ENCODE results near the gene TTC23L.
"Not testable (repeated sequence)": the region's sequence is repeated elsewhere in the genome, so short reads cannot be mapped to it uniquely, and the experiment has no call there.

TTC23L gene

GRCh38 chr5:34838785-34839714 is at the start of gene TTC23L:
Gene TTC23L, plus strand, starts transcription at chr5:34839164. Its CDS starts 1,508 bp downstream, at chr5:34840672.
- DNase-seq = peak; percentile 88

- DNase-seq = no peak
Observed at GRCh38 chr5:34789639-34790038, 49.3 kb upstream of the TTC23L start.

- DNase-seq = no peak
Observed at GRCh38 chr5:34790069-34790468, 48.9 kb upstream of the TTC23L start.

- no peak for DNase-seq
Observed at GRCh38 chr5:34791761-34792244, 47.2 kb upstream of the TTC23L start.

- DNase-seq = no peak
Observed at GRCh38 chr5:34802834-34803563, 36.0 kb upstream of the TTC23L start.

GRCh38 chr5:34803974-34804732 is 34.8 kb upstream of the TTC23L start:
- DNase-seq = no peak

GRCh38 chr5:34804913-34805312 is 34.1 kb upstream of the TTC23L start:
- no peak for DNase-seq

- no peak for DNase-seq
Observed at GRCh38 chr5:34806532-34806931, 32.4 kb upstream of the TTC23L start.

GRCh38 chr5:34811706-34812105 is 27.3 kb upstream of the TTC23L start:
- DNase-seq = no peak

GRCh38 chr5:34813509-34813908 is 25.5 kb upstream of the TTC23L start:
- no peak for DNase-seq

GRCh38 chr5:34817558-34818351 is 21.2 kb upstream of the TTC23L start:
- DNase-seq = no peak

- no peak for DNase-seq
Observed at GRCh38 chr5:34818717-34819116, 20.2 kb upstream of the TTC23L start.

GRCh38 chr5:34820593-34820992 is 18.4 kb upstream of the TTC23L start:
- no peak for DNase-seq

GRCh38 chr5:34822956-34823715 is 15.8 kb upstream of the TTC23L start:
- no peak for DNase-seq

GRCh38 chr5:34826347-34826746 is 12.6 kb upstream of the TTC23L start:
- no peak for DNase-seq

GRCh38 chr5:34827588-34828506 is 11.1 kb upstream of the TTC23L start:
- DNase-seq = no peak

- DNase-seq = not testable (repeated sequence)
Observed at GRCh38 chr5:34830827-34831226, 8.1 kb upstream of the TTC23L start.

GRCh38 chr5:34831303-34831702 is 7.7 kb upstream of the TTC23L start:
- DNase-seq = no peak

- no peak for DNase-seq
Observed at GRCh38 chr5:34832568-34832967, 6.4 kb upstream of the TTC23L start.

- no peak for DNase-seq
Observed at GRCh38 chr5:34833090-34833489, 5.9 kb upstream of the TTC23L start.

Data from activated CD4-positive, CD25-positive, alpha-beta regulatory T cell treated with anti-CD3 and anti-CD28 coated beads, Interleukin-2, amount 50 U/mL, for 72 hours (primary cell).